ENCODE measurements around the gene RB1.

RB1 gene

GRCh38 chr13:48318377-48318811, 14.8 kb downstream of the RB1 start:
- H3K4me3 ChIP-seq (ENCODE audit: control insufficient read depth, low read depth, low read length): no peak overlapping the region
- DNase-seq (ENCODE audit: low read depth): no peak
- TF ChIP-seq CTCF (conservative IDR thresholded peaks at IDR 0.05; ENCODE audit: control insufficient read depth, insufficient read depth, low read depth, low read length): no peak

- peak; percentile 17 for DNase-seq (ENCODE audit: low read depth)
- TF ChIP-seq CTCF (conservative IDR thresholded peaks at IDR 0.05; ENCODE audit: control insufficient read depth, insufficient read depth, low read depth, low read length): no peak
- H3K4me3 ChIP-seq (ENCODE audit: control insufficient read depth, low read depth, low read length): no peak overlapping the region
Observed at GRCh38 chr13:48318821-48319511, 15.4 kb downstream of the RB1 start.

- no peak for TF ChIP-seq CTCF (conservative IDR thresholded peaks at IDR 0.05; ENCODE audit: control insufficient read depth, insufficient read depth, low read depth, low read length)
- no peak overlapping the region for H3K4me3 ChIP-seq (ENCODE audit: control insufficient read depth, low read depth, low read length)
- DNase-seq (ENCODE audit: low read depth): no peak
Observed at GRCh38 chr13:48319531-48320398, 16.2 kb downstream of the RB1 start.

- no peak for DNase-seq (ENCODE audit: low read depth)
- H3K4me3 ChIP-seq (ENCODE audit: control insufficient read depth, low read depth, low read length): no peak overlapping the region
- TF ChIP-seq CTCF (conservative IDR thresholded peaks at IDR 0.05; ENCODE audit: control insufficient read depth, insufficient read depth, low read depth, low read length): no peak
Observed at GRCh38 chr13:48320399-48320790, 16.8 kb downstream of the RB1 start.

- DNase-seq (ENCODE audit: low read depth): no peak
- H3K4me3 ChIP-seq (ENCODE audit: control insufficient read depth, low read depth, low read length): peak overlapping the region; percentile 30
- TF ChIP-seq CTCF (conservative IDR thresholded peaks at IDR 0.05; ENCODE audit: control insufficient read depth, insufficient read depth, low read depth, low read length): no peak
Observed at GRCh38 chr13:48320891-48321510, 17.4 kb downstream of the RB1 start.

- no peak for DNase-seq (ENCODE audit: low read depth)
- H3K4me3 ChIP-seq (ENCODE audit: control insufficient read depth, low read depth, low read length): no peak overlapping the region
- no peak for TF ChIP-seq CTCF (conservative IDR thresholded peaks at IDR 0.05; ENCODE audit: control insufficient read depth, insufficient read depth, low read depth, low read length)
Observed at GRCh38 chr13:48322294-48322693, 18.7 kb downstream of the RB1 start.

Data from fibroblast of mammary gland (primary cell).